NCI-H510A treated with DMSO at 0.1 percent for 48 hours (cell line): ENCODE results near the gene ZNF311.

ENCODE experiments used
- DNase-seq: peaks from one replicate; lab custom pipeline; 2025; lab: John Stamatoyannopoulos, UW

Gene ZNF311

DNA sequence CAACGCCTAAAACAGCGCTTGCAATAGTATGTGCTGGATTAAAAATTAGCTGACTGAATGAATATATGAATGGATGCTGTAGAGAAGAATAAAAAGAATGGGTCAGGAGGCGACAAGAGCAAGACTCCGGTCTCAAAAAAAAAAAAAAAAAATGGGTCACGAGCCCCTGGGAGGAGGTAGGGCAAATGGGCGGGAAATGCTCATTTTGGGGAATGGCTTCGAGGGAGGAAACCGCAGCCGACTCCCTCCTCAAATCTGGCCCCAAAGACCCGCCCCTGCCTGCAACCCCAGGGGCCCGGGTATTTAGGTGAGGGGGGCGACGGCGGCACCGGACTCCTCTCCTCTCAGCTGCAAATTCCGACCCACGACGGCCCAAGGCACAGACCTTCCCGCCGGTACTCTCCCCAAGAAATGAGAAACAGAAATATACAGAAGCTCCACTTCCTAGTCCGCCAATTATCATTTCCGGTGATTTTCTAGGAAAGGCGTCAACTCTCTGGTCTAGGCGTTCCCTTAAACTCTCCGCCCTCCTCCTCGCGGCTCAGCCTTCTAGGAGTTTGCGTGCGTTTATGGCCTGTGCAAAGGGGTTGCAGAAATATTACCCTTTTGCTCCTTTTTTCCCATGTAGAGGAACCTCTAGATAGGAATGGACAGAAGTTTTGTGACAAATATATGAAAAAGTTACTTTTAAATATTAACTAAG is at the start of gene ZNF311:
Gene ZNF311, minus strand, starts transcription at position 133 of the 703 bp plus-strand sequence. CDS start 1,361 bp downstream, outside the sequence.
- no peak for DNase-seq

DNA sequence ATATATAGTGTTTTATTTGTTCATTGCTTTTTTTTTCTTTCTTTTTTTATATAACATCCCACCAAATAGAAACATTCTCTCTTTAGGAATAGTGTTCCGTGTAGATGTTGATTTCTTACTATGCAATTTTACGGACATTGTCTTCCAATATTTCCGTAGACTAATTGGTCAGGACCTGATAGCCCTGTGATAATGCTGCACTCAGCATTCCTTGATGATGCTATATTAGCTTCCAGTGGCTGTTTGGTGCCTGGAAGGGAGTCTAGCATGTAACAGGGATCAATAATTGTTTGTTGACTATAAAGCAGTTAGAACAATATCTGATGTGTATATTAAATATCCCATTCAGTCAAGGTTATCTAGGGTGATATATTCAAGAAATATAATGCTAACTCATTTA is 46.6 kb upstream of the ZNF311 start:
- no peak for DNase-seq

DNA sequence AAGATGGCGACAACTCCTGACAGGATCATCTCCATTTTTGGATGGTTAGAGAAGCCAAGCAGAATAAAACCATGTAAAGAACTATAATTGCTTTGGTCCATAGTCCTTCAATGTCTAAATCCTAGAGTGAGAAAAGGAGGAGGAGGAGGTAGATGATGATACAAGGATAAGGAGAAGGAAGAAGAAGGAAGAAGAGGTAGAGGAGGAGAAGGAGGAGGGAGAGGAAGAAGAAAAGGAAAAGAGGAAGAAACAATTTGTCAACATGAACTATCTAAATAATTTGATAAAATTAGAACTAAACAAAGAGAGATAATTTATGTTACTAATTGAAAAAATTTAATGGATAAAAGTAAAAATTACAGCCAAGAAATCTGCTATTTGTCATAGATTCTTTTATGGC is 40.0 kb upstream of the ZNF311 start, which contains the start of gene OR2W1:
Gene OR2W1, minus strand, starts transcription at position 101 of the 400 bp plus-strand sequence. Its CDS starts 0 bp downstream, at position 101.
- DNase-seq, result no peak

DNA sequence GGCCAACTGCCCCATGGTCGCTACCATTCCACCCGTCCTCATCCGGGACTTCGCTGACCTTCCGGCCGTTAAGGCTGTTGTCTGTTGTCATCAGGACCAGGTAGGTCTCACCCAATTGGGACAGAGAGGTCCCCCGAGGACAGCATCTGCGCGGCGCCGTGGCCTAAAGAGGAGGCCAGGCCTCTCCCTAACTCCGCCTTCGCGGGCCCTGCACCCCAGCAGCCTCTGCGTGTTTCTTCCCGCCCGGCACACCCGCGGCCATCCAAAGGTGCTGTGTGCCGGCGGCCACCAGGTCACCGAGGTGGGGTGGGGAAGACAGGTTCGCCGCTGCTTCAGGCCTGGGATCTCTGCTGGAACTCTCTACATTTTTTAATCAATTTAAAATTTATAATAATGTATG is 30.8 kb upstream of the ZNF311 start:
- DNase-seq, result no peak

- DNase-seq, result no peak
Measured at GRCh38 chr6:29028821-29029220, 23.7 kb upstream of the ZNF311 start.

GRCh38 chr6:29025927-29026585 is 20.9 kb upstream of the ZNF311 start:
- DNase-seq, result no peak

DNA sequence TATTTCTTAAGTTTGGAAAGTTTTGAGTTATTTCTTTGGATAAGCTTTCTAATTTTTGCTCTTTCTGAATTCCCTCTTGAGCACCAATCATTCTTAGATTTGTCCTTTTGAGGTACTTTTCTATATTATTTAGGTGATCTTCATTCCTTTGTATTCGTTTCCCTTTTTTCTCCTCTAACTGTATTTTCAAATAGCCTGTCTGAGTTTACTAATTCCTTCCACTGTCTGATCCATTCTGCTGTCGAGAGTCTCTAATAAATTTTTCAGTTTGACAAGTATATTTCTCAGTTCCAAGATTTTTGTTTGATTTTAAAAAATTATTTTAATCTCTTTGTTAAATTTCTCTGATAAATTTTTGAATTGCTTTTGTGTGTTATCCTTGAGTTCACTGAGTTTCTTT is 16.3 kb upstream of the ZNF311 start:
- DNase-seq, result no peak

DNA sequence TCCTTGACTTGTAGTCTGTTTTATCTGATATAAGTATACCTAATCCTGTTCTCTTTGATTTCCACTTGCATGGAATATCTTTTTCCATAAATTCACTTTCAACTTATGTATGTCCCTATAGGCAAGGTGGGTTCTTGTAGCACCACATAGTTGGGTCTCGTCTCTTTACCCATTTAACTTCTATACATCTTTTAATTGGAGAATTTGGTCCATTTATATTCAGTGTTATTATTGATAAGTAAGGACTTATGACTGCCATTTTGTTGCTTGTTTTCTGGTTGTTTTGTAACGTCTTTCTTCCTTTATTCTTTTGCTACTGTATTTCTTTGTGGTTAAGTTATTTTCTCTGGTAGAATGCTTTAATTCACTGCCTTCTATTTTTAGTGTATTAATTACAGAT is 14.5 kb upstream of the ZNF311 start:
- no peak for DNase-seq

DNA sequence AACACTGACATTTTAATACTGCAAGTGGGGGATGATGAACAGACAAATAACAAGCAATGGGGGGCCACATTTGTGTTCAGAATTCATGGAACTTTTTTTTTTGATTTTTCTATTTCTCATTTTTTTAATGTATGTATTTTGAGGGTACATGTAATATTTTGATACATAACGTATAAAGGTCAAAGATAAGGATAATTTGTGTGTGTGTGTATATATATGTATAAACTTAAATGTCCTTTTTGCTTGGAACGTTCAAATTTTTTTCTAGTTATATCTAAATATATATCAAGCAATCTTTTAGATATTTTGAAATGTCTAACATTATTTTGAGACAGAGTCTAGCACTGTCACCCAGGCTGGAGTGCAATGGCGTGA is 12.3 kb upstream of the ZNF311 start:
- no peak for DNase-seq

- DNase-seq, result peak; percentile 55
Measured at GRCh38 chr6:29016559-29017427, 11.7 kb upstream of the ZNF311 start.

- DNase-seq, result no peak
Measured at GRCh38 chr6:29014729-29015608, 9.9 kb upstream of the ZNF311 start.

DNA sequence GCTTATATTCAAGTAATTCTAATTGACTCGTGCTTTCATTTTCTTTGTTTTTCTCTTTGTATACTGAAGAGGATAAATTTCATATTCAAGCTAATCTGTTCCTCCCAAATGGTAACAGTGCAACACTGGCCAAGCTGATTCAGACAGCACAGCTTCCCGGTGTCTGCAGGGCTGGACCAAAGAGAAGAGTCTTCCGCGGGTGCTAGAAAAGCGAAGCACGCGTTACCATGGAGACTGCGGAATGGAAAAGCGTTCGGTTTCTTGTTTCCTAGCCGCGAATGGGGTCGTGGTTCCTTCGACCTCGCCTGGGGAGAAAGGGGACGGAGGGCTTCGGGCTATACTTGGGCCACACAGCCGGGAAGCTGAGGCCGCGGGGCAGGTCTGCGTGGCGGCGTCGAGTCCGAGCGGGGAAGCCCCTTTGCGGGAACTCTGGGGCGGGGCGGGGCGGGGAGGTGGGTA is 6.2 kb upstream of the ZNF311 start:
- DNase-seq, result no peak

GRCh38 chr6:29009358-29009757 is 4.2 kb upstream of the ZNF311 start:
- DNase-seq, result no peak

DNA sequence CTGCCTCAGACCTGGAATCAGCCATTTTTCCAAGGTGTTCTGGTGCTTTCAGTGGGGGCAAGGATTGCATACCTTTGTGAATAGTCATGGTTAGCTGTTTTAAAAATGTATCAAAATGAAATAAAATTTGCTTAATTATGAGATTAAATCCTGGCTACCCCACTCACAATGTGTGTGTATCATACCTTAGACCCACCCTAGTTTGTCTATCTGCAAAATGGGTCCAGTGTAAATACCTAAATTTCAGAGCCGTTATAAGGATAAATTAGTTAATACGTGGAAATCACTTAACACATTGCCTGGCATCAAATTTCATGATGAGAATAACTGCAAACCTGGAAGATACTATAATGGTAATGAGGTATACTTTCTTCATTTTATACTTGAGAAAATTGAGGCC is 3.0 kb upstream of the ZNF311 start:
- no peak for DNase-seq

DNA sequence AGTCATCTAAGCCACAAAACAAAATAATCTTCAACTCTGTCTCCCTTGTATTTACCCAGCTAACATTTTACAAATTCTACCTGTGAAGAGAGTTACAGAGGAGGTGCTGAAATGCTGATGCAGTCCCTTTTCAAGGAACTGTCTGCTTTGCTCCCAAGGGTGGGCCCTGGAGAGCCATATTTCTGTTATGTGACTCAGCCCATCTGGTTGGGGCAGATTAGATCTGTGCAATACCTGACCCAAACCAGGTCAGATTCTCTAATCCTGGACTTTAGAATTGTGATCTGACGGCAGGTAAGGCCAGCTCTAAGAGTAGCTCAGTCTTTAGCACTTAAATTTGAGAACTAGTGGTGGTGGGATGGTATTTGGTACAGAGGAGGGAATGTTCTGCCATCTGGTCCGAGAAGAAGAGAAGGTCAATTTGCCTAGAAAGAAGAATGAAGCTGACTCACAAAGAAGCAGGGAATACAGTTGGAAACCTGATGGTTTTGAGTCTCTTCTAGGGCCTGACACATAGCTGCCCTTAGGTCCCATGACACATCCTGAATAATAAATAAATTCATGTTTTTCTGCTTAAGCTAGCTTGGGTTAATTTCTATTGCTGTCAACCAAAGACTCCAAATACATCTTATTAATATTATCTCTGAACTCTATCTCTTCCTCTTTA is 8.1 kb downstream of the ZNF311 start:
- no peak for DNase-seq

- DNase-seq, result no peak
Measured at GRCh38 chr6:28995093-28995650, 9.9 kb downstream of the ZNF311 start.

- peak; percentile 12 for DNase-seq
Measured at GRCh38 chr6:28988536-28989311, 16.4 kb downstream of the ZNF311 start.

- DNase-seq, result peak; percentile 84
Measured at GRCh38 chr6:28985462-28986164, 19.5 kb downstream of the ZNF311 start.

- DNase-seq, result no peak
Measured at GRCh38 chr6:28983838-28984237, 21.3 kb downstream of the ZNF311 start.
